Subcutaneous adipose tissue (tissue), 4 donors: ENCODE results near the gene MYLK3. TPM values are rescaled to one million over a fixed set of nuclear protein-coding genes. Genes with fewer than 3 reads are reported as not detected.

ENCODE experiments used
- CTCF ChIP-seq: fragments of 450-650 bp; IDR thresholded peaks from one replicate; pipeline ENCODE4 v1.5.1; 2016; ENCODE audit warnings: low read depth, mild to moderate bottlenecking, control low read depth, antibody characterized with exemption, moderate library complexity
- total RNA-seq, 4 donors: library from RNA; depleted of rRNA; stranded (reverse); fragments of >200 nt; gene quantifications; one replicate each; pipeline ENCODE4 v1.1.0, GENCODE V29; 2016

The MYLK3 gene
- total RNA-seq, 4 donors from 2014 or later = 0.17 to 2.6 (median 0.49) TPM

GRCh38 chr16:46727184-46727583 is 21.0 kb downstream of the MYLK3 start:
- TF ChIP-seq CTCF = no peak

- no peak for TF ChIP-seq CTCF
Measured at GRCh38 chr16:46721885-46722284, 26.3 kb downstream of the MYLK3 start.

GRCh38 chr16:46720619-46721018 is 27.5 kb downstream of the MYLK3 start:
- no peak for TF ChIP-seq CTCF

GRCh38 chr16:46719528-46719927 is 28.6 kb downstream of the MYLK3 start:
- TF ChIP-seq CTCF = no peak

GRCh38 chr16:46718214-46718613 is 29.9 kb downstream of the MYLK3 start:
- no peak for TF ChIP-seq CTCF

- no peak for TF ChIP-seq CTCF
Measured at GRCh38 chr16:46717692-46718091, 30.5 kb downstream of the MYLK3 start.

GRCh38 chr16:46715769-46716305 is 32.3 kb downstream of the MYLK3 start:
- TF ChIP-seq CTCF = no peak
